Suprapubic skin (tissue), 4 donors: Measurements from ENCODE around the gene RFFL. TPM values are rescaled to one million over a fixed set of nuclear protein-coding genes. Genes with fewer than 3 reads are reported as not detected.

Experiments used
- DNase-seq, 2 donors: peaks; one replicate each; pipeline ENCODE4 v3.0.0-alpha.2; 2019; ENCODE audit warnings: low spot score in 2 of 2
- H3K27ac ChIP-seq: fragments of 200-600 bp; sonication (generic); one replicate; pipeline ENCODE4 v1.5.1; 2019
- H3K27me3 ChIP-seq: fragments of 200-600 bp; sonication (generic); one replicate; pipeline ENCODE4 v1.5.1; 2019
- H3K36me3 ChIP-seq: fragments of 200-600 bp; sonication (generic); one replicate; pipeline ENCODE4 v1.5.1; 2019
- H3K4me1 ChIP-seq: fragments of 200-600 bp; sonication (generic); one replicate; pipeline ENCODE4 v1.5.1; 2019
- H3K4me3 ChIP-seq: fragments of 200-600 bp; sonication (generic); one replicate; pipeline ENCODE4 v1.5.1; 2019; ENCODE audit warnings: mild to moderate bottlenecking
- H3K9me3 ChIP-seq: fragments of 200-600 bp; sonication (generic); one replicate; pipeline ENCODE4 v1.5.1; 2019
- CTCF ChIP-seq, 2 donors: fragments of 200-600 bp in 1 of 2; fragments of 450-650 bp in 1 of 2; sonication (generic) in 1 of 2; IDR thresholded peaks; one replicate each; pipeline ENCODE4 v1.5.1; 2016 to 2019; ENCODE audit warnings: antibody characterized with exemption in 2 of 2, mild to moderate bottlenecking in 1 of 2, moderate library complexity in 1 of 2
- EP300 ChIP-seq: sonication (generic); formaldehyde crosslinking; IDR thresholded peaks from one replicate; pipeline ENCODE4 v1.6.1; 2017; ENCODE audit warnings: antibody characterized with exemption
- POLR2A ChIP-seq, 2 donors: fragments of 450-650 bp; IDR thresholded peaks; one replicate each; pipeline ENCODE4 v1.6.1; 2017; ENCODE audit warnings: antibody characterized with exemption in 2 of 2, mild to moderate bottlenecking in 2 of 2, moderate library complexity in 2 of 2
- POLR2AphosphoS5 ChIP-seq, 3 donors: sonication (generic); formaldehyde crosslinking; IDR thresholded peaks; one replicate each; pipeline ENCODE4 v1.6.1; 2017; ENCODE audit warnings: antibody characterized with exemption in 3 of 3
- WGBS: methylation state at CpG from one replicate; pipeline ENCODE4 v1.1.5; 2018; 5-methylcytosine and 5-hydroxymethylcytosine counted together
- total RNA-seq, 4 donors: library from RNA; depleted of rRNA; stranded (reverse); fragments of >200 nt; gene quantifications; one replicate each; pipeline ENCODE4 v1.1.0, GENCODE V29; 2016

RFFL gene
- total RNA-seq, 4 donors from 2014 or later = 12.8 to 24.0 (median 16.6) TPM

- TF ChIP-seq POLR2AphosphoS5 (IDR thresholded peaks at IDR 0.05) (peak in 2 of 3 donors; percentile 13 to 51), EP300 (no peak)
- H3K9me3 ChIP-seq = no peaks in the 10 kb centered on the region
- WGBS = 0% methylated on average over 19 of the region's 39 CpGs
- H3K4me1 ChIP-seq = peaks cover 31% of the 10 kb centered on the region
- H3K27ac ChIP-seq = peak within 1 kb of the TSS; percentile 98
- H3K4me3 ChIP-seq = peak within 1 kb of the TSS; percentile 86
- peak; percentile 95 to 96 for DNase-seq
- H3K36me3 ChIP-seq = no peaks in the 10 kb centered on the region
- H3K27me3 ChIP-seq = no peaks in the 10 kb centered on the region
Observed at GRCh38 chr17:34980353-34980680, 83.2 kb downstream of the RFFL start, which contains the start of gene LIG3. Gene LIG3 (plus strand): TSS chr17:34980512. CDS start chr17:34983006, 2,494 bp downstream.

- no peak for DNase-seq
- H3K27ac ChIP-seq = peak overlapping the region; percentile 98
- no peaks in the 10 kb centered on the region for H3K9me3 ChIP-seq
- H3K4me3 ChIP-seq = peak overlapping the region; percentile 86
- H3K36me3 ChIP-seq = no peaks in the 10 kb centered on the region
- H3K4me1 ChIP-seq = peaks cover 31% of the 10 kb centered on the region
- H3K27me3 ChIP-seq = no peaks in the 10 kb centered on the region
- no peak for TF ChIP-seq CTCF (IDR thresholded peaks at IDR 0.05)
- TF ChIP-seq POLR2AphosphoS5 (IDR thresholded peaks at IDR 0.05) = no peak
- no peak for TF ChIP-seq POLR2A (IDR thresholded peaks at IDR 0.05)
- TF ChIP-seq EP300 = no peak
- WGBS = 11% methylated on average over 15 of the region's 15 CpGs
Observed at GRCh38 chr17:34979650-34980352, 83.7 kb downstream of the RFFL start.

- Histone ChIP-seq H3K36me3 (no peaks in the 10 kb centered on the region), H3K27ac (no peak overlapping the region), H3K9me3 (no peaks in the 10 kb centered on the region), H3K4me3 (no peak overlapping the region), H3K4me1 (peaks cover 31% of the 10 kb centered on the region), H3K27me3 (no peaks in the 10 kb centered on the region)
- WGBS = 87% methylated on average over 7 of the region's 7 CpGs
- DNase-seq = no peak
- no peak for TF ChIP-seq POLR2A (IDR thresholded peaks at IDR 0.05)
- no peak for TF ChIP-seq EP300
- TF ChIP-seq CTCF (IDR thresholded peaks at IDR 0.05) = no peak
- TF ChIP-seq POLR2AphosphoS5 (IDR thresholded peaks at IDR 0.05) = no peak
Observed at GRCh38 chr17:34979153-34979552, 84.4 kb downstream of the RFFL start.

- Histone ChIP-seq H3K27ac (no peak overlapping the region), H3K4me1 (peaks cover 10% of the 10 kb centered on the region), H3K9me3 (no peaks in the 10 kb centered on the region), H3K36me3 (no peaks in the 10 kb centered on the region), H3K4me3 (no peak overlapping the region), H3K27me3 (no peaks in the 10 kb centered on the region)
- no peak for TF ChIP-seq CTCF (IDR thresholded peaks at IDR 0.05)
- TF ChIP-seq POLR2AphosphoS5 (IDR thresholded peaks at IDR 0.05) = no peak
- no peak for TF ChIP-seq POLR2A (IDR thresholded peaks at IDR 0.05)
- no peak for TF ChIP-seq EP300
- no peak for DNase-seq
- 82% methylated on average over 3 of the region's 3 CpGs for WGBS
Observed at GRCh38 chr17:34974794-34975785, 88.4 kb downstream of the RFFL start.

- Histone ChIP-seq H3K4me3 (no peak overlapping the region), H3K4me1 (peaks cover under 1% of the 10 kb centered on the region), H3K36me3 (peaks cover 5% of the 10 kb centered on the region), H3K9me3 (no peaks in the 10 kb centered on the region), H3K27me3 (no peaks in the 10 kb centered on the region), H3K27ac (no peak overlapping the region)
- TF ChIP-seq POLR2AphosphoS5 (IDR thresholded peaks at IDR 0.05) = no peak
- no peak for DNase-seq
- 64% methylated on average over 2 of the region's 2 CpGs for WGBS
Observed at GRCh38 chr17:34974179-34974578, 89.3 kb downstream of the RFFL start.
